Renal pelvis (tissue), 4 donors: Measurements from ENCODE around the gene ANKMY1. TPM values are rescaled to one million over a fixed set of nuclear protein-coding genes. Genes with fewer than 3 reads are reported as not detected.
A peak's percentile ranks its signal among the peaks of the same experiment; 100 is the strongest.
"Not testable (repeated sequence)": the region's sequence is repeated elsewhere in the genome, so short reads cannot be mapped to it uniquely, and the experiment has no call there.

Experiments
- DNase-seq: peaks from one replicate; pipeline ENCODE4 v3.0.0-alpha.2; 2013
- polyA plus RNA-seq, 3 donors: library from polyadenylated mRNA; unstranded; fragments of 120-200 nt; gene quantifications; one replicate each; pipeline ENCODE4 v1.2.1, GENCODE V29; 2013; ENCODE audit not compliant: insufficient read length in 3 of 3

Gene ANKMY1
- polyA plus RNA-seq, 3 donors = 11.7 to 15.6 (median 12.6) TPM

GRCh38 chr2:240521885-240522284 lies 35.9 kb downstream of the ANKMY1 start:
- not testable (repeated sequence) for DNase-seq

GRCh38 chr2:240520974-240521350 lies 36.8 kb downstream of the ANKMY1 start:
- DNase-seq = no peak

GRCh38 chr2:240520130-240520973 lies 37.4 kb downstream of the ANKMY1 start:
- peak; percentile 3 for DNase-seq

GRCh38 chr2:240519396-240520129 lies 38.2 kb downstream of the ANKMY1 start:
- peak; percentile 17 for DNase-seq

GRCh38 chr2:240518981-240519380 lies 38.8 kb downstream of the ANKMY1 start:
- no peak for DNase-seq

GRCh38 chr2:240517342-240517741 lies 40.4 kb downstream of the ANKMY1 start:
- DNase-seq = no peak

- DNase-seq = no peak
Observed at GRCh38 chr2:240514631-240515030, 43.2 kb downstream of the ANKMY1 start.

GRCh38 chr2:240513549-240514287 lies 44.1 kb downstream of the ANKMY1 start:
- DNase-seq = peak; percentile 49

- DNase-seq = no peak
Observed at GRCh38 chr2:240512666-240513535, 44.9 kb downstream of the ANKMY1 start.

- no peak for DNase-seq
Observed at GRCh38 chr2:240512109-240512485, 45.7 kb downstream of the ANKMY1 start.

GRCh38 chr2:240511351-240512108 lies 46.3 kb downstream of the ANKMY1 start:
- no peak for DNase-seq

- no peak for DNase-seq
Observed at GRCh38 chr2:240510513-240511210, 47.1 kb downstream of the ANKMY1 start.

- no peak for DNase-seq
Observed at GRCh38 chr2:240509667-240510512, 47.9 kb downstream of the ANKMY1 start.

GRCh38 chr2:240508832-240509545 lies 48.8 kb downstream of the ANKMY1 start:
- DNase-seq = no peak

GRCh38 chr2:240507778-240508251 lies 50.0 kb downstream of the ANKMY1 start:
- DNase-seq = no peak

GRCh38 chr2:240507060-240507777 lies 50.6 kb downstream of the ANKMY1 start:
- DNase-seq = no peak

GRCh38 chr2:240506406-240507059 lies 51.3 kb downstream of the ANKMY1 start:
- no peak for DNase-seq
